Ureter (tissue), 1 donor: ENCODE measurements around the gene AKAP3. TPM values are rescaled to one million over a fixed set of nuclear protein-coding genes. Genes with fewer than 3 reads are reported as not detected.

Experiments
- DNase-seq: peaks from one replicate; pipeline ENCODE4 v3.0.0-alpha.2; 2020; ENCODE audit warnings: low spot score
- total RNA-seq: library from RNA; stranded (reverse); gene quantifications from one replicate; pipeline ENCODE4 v1.2.4, GENCODE V29; 2023
- donor health status: DM: yes; HTN: yes; CAD: no.

The AKAP3 gene
- total RNA-seq, result 4.2 TPM

DNA sequence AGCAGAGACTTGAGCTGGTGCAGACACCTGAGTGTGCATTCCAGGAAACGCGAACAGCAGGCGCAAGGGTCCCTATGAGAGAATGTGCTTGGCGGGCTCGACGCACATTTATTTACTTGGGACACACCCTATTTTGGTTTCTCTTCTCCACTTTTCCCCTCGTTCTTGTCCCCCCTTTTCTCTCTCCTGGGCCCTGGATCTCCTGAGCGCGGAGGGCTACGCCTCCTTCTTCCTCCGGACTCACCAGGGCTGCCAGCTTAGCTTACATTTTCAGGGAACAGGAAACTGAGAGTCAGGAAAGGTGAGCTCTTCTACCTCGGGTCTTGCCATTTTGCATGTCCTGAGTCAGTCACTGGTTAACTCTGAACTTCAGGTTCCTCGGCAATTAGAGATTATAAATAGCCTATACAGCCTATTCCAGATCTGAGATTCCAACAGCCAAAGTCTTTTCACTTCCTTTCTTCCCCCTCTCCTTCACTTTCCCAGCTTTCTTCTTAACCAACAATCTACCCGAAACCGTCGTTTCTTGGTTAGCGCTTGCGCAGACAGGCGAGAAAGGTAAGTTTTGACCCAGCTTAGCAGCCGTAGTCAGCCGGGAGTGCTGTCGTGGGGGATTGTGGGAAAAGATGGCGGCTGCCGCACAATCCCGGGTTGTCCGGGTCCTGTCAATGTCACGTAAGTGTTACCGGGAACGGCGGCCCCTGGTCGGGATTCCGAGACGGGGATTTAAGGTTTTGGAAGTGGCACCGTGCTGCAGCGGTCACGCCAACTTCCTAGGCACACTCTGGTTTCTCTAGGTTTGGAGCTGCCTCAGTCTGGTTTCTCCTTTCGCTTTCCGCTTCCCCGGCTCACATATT is at the start of gene AKAP3, which contains the start of gene NDUFA9:
Gene AKAP3 (minus strand): TSS at position 551 of the 857 bp plus-strand sequence. CDS start 10,855 bp downstream, outside the sequence.
Gene NDUFA9 (plus strand): TSS at position 614 of the 857 bp plus-strand sequence. CDS start 13 bp downstream, at position 627.
- peak; percentile 86 for DNase-seq

DNA sequence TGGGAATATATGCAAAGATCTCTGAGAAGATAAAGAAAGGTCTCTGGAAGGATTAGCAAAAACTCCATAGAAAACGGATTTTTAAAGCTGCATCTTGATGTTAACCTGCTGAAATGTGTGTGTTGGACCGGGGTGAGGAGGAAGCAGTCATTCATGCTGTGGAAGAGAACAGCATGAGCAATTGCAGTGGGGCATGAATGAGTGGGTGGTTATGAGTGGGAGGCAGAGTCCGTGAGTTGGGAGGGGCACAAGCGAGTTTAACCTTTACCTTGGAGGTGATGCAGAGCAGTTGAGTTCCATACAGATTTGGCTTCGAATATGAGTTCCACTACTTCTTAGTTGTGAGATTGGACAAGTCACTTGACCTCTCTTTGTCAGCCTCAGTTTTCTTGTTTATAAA is 41.9 kb upstream of the AKAP3 start:
- no peak for DNase-seq

DNA sequence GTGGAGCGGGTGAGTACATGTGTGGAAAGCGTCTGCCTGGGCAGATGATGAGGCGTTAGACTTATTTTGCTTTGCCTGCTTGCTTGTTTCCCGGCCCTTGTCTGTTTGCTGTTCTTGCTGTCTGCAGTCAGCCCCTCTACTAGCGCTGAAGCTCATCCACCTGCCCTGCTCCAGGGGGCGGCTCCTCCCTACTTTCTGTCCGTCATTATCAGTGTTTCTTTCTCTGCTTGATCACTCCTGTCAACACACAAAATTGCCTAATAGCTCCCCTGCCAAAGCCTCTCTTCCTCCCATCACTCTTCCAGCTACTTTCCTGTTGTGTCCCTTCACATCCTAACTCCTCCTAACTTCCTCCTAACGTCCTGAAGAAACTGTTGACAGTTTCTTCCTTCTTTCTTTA is 36.5 kb upstream of the AKAP3 start:
- DNase-seq, result no peak

DNA sequence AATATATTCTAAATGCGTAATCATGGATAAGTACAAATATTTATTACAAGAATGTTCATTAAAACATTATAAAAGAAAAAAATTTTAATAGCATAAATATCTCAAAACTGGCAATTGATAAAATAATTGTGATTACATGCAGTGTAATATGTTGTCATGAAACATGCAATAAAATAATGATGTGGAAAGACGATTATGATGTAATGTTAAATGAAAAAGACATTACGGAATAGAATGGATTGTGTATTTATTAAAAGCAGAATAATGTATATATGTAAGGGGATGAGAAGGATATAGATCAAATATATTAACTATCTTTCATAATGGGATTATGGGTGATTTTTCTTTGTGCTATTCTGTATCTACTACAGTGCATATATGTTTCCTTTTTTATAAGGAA is 32.9 kb upstream of the AKAP3 start:
- DNase-seq, result no peak

- no peak for DNase-seq
Measured at GRCh38 chr12:4679711-4680110, 30.9 kb upstream of the AKAP3 start.

GRCh38 chr12:4665236-4665635 is 16.4 kb upstream of the AKAP3 start:
- no peak for DNase-seq

DNA sequence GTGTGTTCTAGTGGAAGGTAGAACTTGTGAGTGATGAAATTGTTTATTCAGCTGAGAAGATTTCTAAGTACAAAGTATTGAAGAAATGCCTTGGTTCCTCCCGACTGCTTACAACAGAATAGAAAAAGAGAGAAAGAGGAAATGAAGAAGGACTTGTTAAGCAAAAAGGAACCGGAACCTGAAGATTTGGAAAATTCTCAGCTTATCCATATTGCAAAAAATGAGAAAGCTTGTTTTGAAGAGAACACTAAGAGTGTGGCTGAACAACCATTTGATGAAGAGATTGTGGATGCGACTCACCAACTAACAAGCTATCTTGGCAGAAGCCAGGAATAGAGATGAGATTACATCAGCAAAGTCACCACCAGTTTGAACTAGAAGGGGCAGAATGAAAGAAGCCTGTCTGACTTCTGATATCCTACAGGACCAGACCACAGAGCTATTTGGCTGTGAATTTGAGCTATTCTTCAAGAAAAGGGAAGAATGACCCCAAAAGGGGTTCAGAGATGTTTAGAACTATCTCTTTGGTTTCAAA is 15.2 kb upstream of the AKAP3 start:
- DNase-seq, result no peak

GRCh38 chr12:4653691-4654090 is 4.8 kb upstream of the AKAP3 start:
- no peak for DNase-seq

- no peak for DNase-seq
Measured at GRCh38 chr12:4653257-4653656, 4.4 kb upstream of the AKAP3 start.

GRCh38 chr12:4649358-4649661 is 459 bp upstream of the AKAP3 start:
- DNase-seq, result no peak

DNA sequence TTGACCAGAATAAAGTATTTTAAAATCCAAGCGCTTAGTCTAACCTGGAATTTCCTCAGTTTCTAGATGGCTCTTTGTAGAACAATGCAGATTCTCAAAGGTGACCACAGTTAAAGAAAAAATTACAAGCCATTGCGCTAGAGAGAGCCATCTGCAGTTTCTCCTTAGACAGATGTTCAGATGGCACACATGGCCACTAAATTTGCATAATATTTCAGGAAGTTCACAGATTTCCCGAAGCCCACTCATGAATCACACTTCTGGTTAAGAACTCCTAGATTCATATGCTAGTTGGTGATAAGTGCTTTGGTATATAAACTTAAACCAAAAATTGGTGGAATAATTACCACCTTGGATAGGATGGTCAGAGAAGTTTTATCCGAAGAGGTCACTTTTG is 749 bp downstream of the AKAP3 start:
- no peak for DNase-seq

DNA sequence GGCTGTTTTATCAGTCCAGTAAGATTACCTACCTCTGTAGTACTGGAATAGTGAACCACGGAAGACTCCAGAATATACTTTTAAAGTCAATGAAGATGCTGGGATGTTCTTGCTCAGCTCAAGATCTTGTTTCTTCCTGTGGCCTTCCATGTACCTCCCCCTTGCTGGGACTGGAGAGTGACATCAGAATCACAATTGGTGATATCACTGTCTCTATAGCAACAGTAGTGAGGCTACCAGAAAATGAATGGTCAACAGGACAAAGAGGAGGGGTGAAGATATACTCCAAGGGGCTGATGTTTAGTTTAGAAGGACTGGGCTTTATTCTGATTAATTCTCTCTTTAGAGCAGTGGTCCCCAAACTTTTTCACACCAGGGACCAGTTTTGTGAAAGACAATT is 3.8 kb downstream of the AKAP3 start:
- no peak for DNase-seq

- DNase-seq, result no peak
Measured at GRCh38 chr12:4643747-4644146, 5.1 kb downstream of the AKAP3 start.

DNA sequence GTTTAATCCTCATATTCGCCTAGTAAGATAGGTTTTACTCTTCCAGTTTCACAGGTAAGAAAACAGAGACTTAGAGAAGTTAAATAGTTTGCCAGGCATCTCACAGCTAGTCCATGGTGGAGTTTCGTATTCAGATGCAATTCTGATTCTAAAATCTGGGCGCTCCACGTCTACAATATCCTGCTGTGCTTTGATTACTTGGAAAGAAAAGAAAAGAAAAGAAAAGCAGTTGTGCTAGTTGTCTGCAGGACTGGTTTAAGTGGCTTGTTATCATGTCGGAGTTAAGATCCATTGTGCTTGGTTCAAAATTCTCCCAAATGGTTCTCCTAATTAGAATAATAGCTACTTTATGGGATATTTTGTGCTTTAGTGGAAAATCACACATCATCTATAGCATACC is 18.6 kb downstream of the AKAP3 start:
- no peak for DNase-seq

GRCh38 chr12:4628406-4628805 is 20.4 kb downstream of the AKAP3 start:
- no peak for DNase-seq

GRCh38 chr12:4626543-4626942 is 22.3 kb downstream of the AKAP3 start:
- DNase-seq, result no peak

DNA sequence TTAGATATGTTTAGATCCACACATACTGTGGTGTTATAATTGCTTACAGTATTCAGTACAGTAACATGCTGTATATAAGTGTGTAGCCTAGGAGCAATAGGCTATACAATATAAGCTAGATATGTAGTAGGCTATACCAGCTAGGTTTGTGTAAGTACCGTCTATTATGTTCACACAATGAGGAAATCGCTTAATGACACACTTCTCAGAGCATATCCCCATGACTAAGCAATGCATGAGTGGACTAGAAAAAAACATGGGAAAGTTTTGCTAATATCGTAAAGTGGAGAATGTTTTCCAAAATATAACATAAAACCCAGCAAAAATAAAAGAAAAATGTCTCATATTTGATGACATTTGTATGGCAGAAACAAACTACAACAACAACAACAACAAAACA is 27.3 kb downstream of the AKAP3 start:
- DNase-seq, result no peak

- DNase-seq, result no peak
Measured at GRCh38 chr12:4615667-4616066, 33.2 kb downstream of the AKAP3 start.

DNA sequence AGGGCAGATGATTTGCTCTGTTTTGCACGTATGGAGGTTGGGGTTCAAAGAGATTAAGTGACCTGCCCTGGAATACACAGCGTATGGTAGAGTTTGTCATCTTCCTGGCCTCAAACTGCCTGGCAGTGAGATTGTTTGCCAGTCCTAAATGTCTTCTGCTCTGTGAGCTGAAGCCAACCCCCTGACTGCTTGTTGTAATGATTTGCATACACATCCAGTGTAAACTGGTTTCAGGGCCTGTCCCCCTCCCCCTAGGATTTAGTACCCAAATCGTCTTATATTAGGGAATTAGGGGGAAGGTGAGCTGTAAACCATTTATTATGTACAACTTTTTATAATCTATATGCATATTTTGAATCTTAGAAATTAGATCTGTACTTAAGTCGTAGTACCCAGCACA is 38.4 kb downstream of the AKAP3 start:
- no peak for DNase-seq

DNA sequence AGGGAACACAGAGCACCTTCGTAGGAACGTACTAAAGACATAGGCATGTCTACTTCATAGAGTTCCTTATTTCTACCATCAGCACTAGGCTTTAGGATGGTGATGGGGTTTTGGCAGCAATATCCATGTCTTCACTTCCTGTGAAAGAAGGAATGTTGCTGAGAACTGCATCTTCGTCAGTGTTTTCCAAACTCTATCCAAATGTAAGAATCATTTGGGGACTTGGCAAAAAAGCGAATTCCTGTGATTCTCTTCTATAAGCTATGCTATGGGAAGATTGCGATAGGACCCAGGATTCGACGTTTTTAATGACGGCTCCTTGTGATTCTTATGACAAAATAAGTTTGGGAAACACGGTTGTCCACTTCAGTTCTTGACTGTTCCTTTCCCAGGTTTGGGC is 39.8 kb downstream of the AKAP3 start:
- DNase-seq, result no peak

DNA sequence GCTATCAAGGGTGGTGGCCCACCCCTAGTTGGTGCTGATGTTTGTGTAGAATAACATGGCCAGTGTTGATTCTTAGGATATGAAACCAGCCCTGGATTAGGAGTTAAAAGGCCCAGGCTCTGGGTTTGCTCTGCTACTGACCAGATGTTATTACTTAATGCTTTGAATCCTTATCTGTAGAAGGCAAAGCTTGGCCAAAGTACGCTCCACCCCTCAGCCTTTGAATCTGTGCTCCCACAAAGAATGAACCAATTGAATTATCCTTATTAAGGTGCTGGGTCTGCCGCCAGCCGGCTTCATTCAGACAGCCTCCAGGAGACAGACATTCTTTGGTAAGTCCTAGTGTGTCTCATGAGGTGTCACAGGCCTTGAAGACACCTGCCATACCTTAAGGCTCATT is 41.8 kb downstream of the AKAP3 start:
- no peak for DNase-seq

DNA sequence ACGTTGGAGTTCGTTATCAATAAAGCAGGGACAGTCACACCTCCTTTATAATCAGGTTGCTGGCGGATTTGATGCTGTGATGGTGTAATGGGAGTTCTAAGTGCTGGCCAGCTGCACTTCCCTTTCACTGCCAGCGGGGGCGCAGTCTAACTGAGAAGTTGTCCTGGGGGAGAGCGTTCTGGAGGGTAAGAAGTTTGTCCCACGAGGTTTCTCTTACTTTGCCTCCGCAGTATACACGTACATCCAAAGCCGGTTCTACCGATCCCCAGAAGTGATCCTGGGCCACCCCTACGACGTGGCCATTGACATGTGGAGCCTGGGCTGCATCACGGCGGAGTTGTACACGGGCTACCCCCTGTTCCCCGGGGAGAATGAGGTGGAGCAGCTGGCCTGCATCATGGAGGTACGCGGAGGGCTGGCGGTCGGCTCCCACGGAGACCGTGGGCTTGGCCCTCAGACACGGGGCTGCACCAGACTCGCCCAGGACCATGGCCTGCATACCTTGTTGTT is 44.1 kb downstream of the AKAP3 start:
- DNase-seq, result peak; percentile 85

DNA sequence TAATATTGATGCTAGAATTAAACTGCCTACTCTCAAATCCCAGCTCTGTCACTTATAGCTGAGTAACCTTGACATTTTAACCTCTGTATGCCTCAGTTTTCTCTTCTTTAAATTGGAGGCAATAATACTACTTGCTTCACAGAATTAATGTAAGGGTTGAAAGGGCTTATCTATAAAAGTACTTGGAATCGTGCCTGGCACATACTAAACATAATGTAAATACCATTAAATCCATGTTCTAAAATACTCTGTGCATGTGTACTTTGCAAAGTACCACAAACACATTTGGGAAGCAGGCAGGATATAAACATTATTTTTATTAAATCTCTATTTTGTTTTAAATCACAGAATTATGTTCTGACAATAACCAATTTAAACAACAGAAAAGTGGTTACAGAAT is 44.9 kb downstream of the AKAP3 start:
- no peak for DNase-seq

DNA sequence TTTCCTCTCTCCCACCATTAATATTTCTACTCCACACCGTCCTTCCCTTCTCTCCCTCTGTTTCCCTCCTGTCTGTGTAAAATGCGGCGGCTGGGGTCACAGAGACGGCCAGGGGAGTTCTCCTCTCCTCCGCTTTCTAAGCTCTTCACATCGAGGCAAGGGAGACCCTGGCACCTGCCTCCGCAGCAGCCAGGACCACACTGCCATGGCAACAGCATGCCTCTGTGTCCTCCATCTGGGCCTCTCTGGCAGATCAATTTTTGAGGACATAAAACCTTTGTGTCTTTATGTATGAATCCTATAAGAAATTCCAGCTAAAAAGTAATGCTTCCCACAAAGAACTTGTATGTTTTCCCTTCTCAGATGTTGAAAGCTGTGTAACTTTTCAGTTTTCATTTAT is 45.4 kb downstream of the AKAP3 start:
- no peak for DNase-seq
